DND-41 (cell line): ENCODE measurements around the gene SURF2.

Experiments
- EZH2 ChIP-seq: IDR thresholded peaks from 3 replicates; pipeline ENCODE4 v1.6.1; 2012; ENCODE audit warnings: borderline replicate concordance, low read depth, mild to moderate bottlenecking, moderate library complexity, low read length, inconsistent platforms; ENCODE audit not compliant: severe bottlenecking
- TF ChIP-seq, protein P1 (sequence below): IDR thresholded peaks from 2 replicates; pipeline ENCODE4 v1.5.1; 2012; ENCODE audit warnings: borderline replicate concordance, low read length, moderate library complexity, mild to moderate bottlenecking; ENCODE audit not compliant: poor library complexity, severe bottlenecking; ENCODE audit errors: extremely low read depth

DNA sequence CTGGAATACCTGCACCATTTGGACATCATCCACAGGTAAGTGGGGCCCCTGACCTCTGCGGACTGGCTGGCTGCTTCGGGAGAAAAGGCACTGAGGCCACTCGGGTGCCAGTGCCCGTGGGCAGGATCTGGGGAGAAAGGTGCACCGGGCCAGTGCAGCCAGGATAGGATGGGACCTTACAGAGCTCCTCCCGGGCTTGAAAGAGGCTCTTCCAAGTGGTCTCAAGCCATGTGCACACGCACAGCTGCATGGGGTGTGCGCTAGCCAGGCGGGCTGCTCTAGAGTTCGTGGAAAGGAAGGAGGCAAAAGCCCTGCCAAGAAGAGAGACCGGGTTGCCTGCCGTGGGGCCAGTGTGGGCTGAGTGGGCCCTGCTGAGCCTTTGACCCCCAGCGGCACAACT, 33.2 kb downstream of the SURF2 start:
- TF ChIP-seq, protein P1, sequence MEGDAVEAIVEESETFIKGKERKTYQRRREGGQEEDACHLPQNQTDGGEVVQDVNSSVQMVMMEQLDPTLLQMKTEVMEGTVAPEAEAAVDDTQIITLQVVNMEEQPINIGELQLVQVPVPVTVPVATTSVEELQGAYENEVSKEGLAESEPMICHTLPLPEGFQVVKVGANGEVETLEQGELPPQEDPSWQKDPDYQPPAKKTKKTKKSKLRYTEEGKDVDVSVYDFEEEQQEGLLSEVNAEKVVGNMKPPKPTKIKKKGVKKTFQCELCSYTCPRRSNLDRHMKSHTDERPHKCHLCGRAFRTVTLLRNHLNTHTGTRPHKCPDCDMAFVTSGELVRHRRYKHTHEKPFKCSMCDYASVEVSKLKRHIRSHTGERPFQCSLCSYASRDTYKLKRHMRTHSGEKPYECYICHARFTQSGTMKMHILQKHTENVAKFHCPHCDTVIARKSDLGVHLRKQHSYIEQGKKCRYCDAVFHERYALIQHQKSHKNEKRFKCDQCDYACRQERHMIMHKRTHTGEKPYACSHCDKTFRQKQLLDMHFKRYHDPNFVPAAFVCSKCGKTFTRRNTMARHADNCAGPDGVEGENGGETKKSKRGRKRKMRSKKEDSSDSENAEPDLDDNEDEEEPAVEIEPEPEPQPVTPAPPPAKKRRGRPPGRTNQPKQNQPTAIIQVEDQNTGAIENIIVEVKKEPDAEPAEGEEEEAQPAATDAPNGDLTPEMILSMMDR, result no peak
- no peak for TF ChIP-seq EZH2
